ENCODE results near the gene EFTUD2. TPM values are rescaled to one million over a fixed set of nuclear protein-coding genes. Genes with fewer than 3 reads are reported as not detected.

Gene EFTUD2
- total RNA-seq, 6 experiments from 2014 or later = 117 to 129 (median 122) TPM

DNA sequence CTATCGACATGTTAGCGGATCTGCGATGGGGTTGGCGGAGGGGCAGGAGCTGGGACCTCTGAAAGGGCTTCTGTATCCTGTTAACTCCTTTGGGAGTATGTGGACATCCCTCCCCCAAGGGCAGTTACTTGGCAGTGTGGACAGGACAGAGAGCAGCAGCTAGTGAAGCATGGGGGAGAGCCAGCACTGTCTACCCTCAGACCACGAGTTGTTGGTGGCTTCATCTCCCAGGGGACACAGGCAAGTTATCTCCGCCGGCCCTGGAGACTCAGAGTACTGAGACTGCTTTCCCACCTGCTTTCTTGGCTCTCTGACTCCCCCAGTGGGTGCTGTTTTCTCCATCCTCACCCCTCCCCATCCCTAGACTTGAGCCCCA is 21.3 kb upstream of the EFTUD2 start:
- H3K9me3 Mint-ChIP-seq = no peaks in the 10 kb centered on the region
- TF ChIP-seq, protein P1, sequence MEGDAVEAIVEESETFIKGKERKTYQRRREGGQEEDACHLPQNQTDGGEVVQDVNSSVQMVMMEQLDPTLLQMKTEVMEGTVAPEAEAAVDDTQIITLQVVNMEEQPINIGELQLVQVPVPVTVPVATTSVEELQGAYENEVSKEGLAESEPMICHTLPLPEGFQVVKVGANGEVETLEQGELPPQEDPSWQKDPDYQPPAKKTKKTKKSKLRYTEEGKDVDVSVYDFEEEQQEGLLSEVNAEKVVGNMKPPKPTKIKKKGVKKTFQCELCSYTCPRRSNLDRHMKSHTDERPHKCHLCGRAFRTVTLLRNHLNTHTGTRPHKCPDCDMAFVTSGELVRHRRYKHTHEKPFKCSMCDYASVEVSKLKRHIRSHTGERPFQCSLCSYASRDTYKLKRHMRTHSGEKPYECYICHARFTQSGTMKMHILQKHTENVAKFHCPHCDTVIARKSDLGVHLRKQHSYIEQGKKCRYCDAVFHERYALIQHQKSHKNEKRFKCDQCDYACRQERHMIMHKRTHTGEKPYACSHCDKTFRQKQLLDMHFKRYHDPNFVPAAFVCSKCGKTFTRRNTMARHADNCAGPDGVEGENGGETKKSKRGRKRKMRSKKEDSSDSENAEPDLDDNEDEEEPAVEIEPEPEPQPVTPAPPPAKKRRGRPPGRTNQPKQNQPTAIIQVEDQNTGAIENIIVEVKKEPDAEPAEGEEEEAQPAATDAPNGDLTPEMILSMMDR (IDR thresholded peaks at IDR 0.05) = no peak
- H3K4me1 Mint-ChIP-seq (ENCODE audit: low read depth) = peaks cover 6% of the 10 kb centered on the region; the same call in 1 of the 2 replicates
- no peak for DNase-seq
- H3K27me3 Mint-ChIP-seq (ENCODE audit: insufficient read depth) = peaks cover 6% of the 10 kb centered on the region
- no peak overlapping the region for H3K4me3 Mint-ChIP-seq
- H3K27ac Mint-ChIP-seq = no peak overlapping the region; the same call in 1 of the 2 replicates
- H3K36me3 Mint-ChIP-seq (ENCODE audit: low read depth) = 0 out of 2 replicates have a peak, but pooled peaks cover 1% of the 10 kb centered on the region

DNA sequence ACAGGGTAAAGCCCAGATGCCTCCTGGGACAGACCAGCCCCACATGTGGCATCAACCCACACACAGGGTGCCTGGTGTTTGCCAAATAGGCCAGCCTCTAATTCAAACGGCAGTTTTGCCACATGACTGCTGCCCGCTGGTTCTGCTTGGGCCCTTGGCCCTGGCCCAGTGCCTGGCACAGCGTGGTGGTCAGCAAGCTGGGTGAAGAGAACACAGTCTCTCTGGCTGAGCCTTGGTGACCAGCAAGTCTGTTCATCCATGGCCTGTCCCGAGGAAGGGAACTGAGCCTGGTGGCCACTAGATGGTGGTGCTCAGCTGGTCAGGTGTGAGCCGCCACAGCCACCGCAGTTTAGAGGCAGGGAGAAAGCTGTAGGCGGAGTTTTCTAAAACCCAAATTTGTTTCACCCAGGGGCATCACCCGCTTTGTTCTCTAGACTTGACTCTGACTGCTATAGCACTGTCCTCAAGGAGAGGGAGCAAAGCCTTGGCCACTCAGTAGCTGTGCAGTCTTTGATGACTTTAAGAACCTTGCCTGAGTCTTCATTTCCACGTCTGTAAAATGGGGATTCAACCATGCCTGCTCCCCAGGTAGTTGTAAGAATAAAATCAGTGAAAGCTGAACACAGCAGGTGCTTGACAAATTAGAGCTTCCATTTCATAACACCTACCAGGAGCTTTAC is 20.8 kb upstream of the EFTUD2 start:
- H3K4me1 Mint-ChIP-seq (ENCODE audit: low read depth) = peaks cover 6% of the 10 kb centered on the region; the same call in 1 of the 2 replicates
- TF ChIP-seq, protein P1 (IDR thresholded peaks at IDR 0.05) = peak; percentile 90
- H3K9me3 Mint-ChIP-seq = no peaks in the 10 kb centered on the region
- H3K4me3 Mint-ChIP-seq = no peak overlapping the region
- peaks cover 6% of the 10 kb centered on the region for H3K27me3 Mint-ChIP-seq (ENCODE audit: insufficient read depth)
- H3K27ac Mint-ChIP-seq = no peak overlapping the region
- no peaks in the 10 kb centered on the region for H3K36me3 Mint-ChIP-seq (ENCODE audit: low read depth)
- peak; percentile 76 for DNase-seq

DNA sequence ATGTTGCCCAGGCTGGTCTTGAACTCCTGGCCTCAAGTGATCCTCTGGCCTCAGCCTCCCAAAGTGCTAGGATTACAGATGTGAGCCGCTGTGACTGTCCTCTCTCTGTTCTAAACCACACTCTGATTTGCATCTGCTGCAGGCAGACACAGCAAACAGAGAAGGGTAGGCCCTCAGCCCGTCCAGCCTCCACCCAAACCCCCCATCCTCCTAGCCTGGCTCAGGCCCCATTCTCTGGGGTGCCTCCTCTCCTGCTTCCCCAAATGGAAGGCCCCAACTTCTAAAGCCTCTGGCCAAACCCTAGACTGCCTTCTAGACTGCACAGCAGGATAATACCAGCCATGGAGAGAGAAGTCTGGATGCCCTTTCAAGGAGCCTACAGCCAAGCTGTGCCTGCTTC is 20.2 kb upstream of the EFTUD2 start:
- TF ChIP-seq, protein P1 (IDR thresholded peaks at IDR 0.05) = no peak
- Mint-ChIP-seq H3K9me3 (no peaks in the 10 kb centered on the region), H3K27ac (no peak overlapping the region), H3K27me3 (ENCODE audit: insufficient read depth) (peaks cover 6% of the 10 kb centered on the region), H3K4me3 (no peak overlapping the region), H3K4me1 (ENCODE audit: low read depth) (peaks cover 6% of the 10 kb centered on the region; the same call in 1 of the 2 replicates), H3K36me3 (ENCODE audit: low read depth) (no peaks in the 10 kb centered on the region)
- DNase-seq = no peak

DNA sequence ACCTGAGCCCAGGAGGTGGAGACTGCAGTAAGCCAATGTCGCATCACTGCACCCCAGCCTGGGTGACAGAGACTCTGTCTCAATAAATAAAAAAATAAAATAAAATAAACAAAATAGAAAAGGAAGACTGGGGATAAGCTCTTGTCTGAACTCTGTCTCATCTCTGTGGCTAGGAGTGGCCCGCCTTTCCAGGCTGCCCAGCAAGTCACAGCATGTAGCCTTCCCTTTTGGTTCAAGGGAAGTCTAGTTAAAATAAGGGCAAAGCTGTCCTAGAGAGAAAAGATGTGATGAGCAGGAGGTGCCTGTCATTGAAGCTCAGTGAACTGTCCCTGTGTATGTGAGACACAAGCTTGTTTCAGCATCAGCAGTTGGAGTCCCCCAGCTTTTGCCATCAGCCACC is 18.8 kb upstream of the EFTUD2 start:
- no peak for DNase-seq
- Mint-ChIP-seq H3K4me1 (ENCODE audit: low read depth) (peaks cover 6% of the 10 kb centered on the region; the same call in 1 of the 2 replicates), H3K36me3 (ENCODE audit: low read depth) (no peaks in the 10 kb centered on the region), H3K27me3 (ENCODE audit: insufficient read depth) (peaks cover 4% of the 10 kb centered on the region), H3K9me3 (no peaks in the 10 kb centered on the region), H3K4me3 (no peak overlapping the region), H3K27ac (no peak overlapping the region)
- TF ChIP-seq, protein P1 (IDR thresholded peaks at IDR 0.05) = no peak

DNA sequence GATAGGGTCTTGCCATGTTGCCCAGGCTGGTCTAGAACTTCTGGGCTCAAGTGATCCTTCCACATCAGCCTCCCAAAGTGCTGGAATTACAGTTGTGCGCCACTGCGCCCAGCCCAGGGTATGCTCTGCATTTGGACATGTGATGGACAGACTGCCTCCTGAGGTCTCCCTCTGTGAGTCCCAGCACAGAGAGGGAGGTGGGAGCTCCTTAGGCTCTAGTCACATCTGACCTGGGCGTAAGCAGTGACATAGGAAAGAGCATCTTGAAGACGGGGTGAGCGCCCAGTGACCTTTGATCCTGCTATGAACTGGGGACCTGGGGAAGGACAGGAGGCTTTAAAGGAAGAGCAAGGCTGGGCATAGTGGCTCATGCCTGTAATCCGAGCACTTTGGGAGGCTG is 18.2 kb upstream of the EFTUD2 start:
- Mint-ChIP-seq H3K4me3 (no peak overlapping the region), H3K4me1 (ENCODE audit: low read depth) (peaks cover 6% of the 10 kb centered on the region; the same call in 1 of the 2 replicates), H3K9me3 (no peaks in the 10 kb centered on the region), H3K27ac (no peak overlapping the region), H3K27me3 (ENCODE audit: insufficient read depth) (peaks cover 3% of the 10 kb centered on the region), H3K36me3 (ENCODE audit: low read depth) (no peaks in the 10 kb centered on the region)
- TF ChIP-seq, protein P1 (IDR thresholded peaks at IDR 0.05) = no peak
- DNase-seq = no peak

All from HFFc6 (cell line).